ENCODE results near the gene CACNA1S. TPM values are rescaled to one million over a fixed set of nuclear protein-coding genes. Genes with fewer than 3 reads are reported as not detected.

CACNA1S gene
- total RNA-seq (2014; rRNA removed; shearing (Covaris generic)), result 0.03 and 0.08 TPM in 2 replicates

DNA sequence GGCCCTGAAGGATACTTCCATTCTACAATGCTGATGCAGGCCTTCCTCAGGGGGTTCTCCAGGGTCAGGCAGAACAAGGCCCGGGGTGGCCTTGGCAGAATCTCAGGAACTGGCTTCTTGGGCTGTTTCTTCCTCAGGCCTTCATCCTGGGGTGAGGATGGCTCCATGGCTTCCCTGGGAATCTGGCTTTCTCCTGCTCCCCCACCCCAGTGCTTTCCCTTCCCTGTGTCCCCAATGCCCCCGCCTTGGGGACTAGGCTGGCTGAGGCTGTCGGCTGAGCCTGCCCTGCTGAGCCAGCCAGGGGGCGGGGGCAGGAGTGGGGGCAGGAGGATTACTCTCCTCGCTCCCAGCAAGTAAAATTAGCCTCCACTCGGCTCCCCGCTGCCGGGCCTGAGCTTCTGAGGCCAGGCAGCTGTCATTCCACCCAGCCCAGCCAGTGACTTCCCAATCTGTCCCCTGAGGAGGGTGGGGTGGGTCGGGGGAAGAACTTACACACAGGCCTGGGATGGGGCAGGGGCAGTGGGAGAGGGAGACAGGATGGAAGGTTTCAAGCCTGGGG, at the start of gene CACNA1S:
Gene CACNA1S, minus strand, starts transcription at position 254 of the 559 bp plus-strand sequence. Its CDS starts 87 bp downstream, at position 167.

DNA sequence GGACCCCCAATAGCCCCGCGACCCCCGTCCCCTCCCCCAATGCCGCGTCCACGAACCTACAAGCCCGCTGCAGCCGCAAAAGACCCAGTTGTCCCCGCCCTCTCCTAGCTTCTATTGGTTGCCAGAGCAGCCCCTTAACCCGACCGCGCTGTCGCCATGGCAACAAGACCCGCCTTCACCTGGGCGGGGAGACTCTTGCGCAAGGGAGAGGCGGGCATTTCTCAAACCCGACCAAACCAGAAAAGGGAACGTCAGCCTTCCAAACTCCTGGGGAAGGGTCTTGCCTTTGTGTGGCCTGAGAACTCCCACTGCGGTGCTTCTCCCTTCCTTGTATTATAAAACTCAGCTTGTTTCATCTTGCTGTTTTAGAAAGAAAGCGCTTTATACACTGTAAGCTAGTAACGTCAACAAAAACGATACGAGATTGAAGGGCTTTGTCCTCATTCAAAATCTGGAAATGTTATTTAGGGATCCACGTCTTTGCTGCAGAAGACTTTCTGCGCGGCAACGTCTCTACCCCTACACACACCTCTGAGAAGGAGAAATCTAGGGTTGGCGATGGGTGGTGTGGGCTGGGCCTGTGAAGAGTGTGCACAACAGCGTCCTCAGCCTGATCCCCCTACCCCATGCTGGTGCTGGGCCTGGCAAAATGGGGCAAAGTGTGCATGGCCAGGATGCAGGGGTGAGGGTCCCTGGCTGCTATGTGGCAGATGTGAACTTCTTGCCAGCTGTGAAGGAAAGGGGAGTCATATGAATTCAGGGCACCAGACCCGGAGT, 42.4 kb upstream of the CACNA1S start, which contains the start of gene TMEM9:
Gene TMEM9, minus strand, starts transcription at position 86 of the 777 bp plus-strand sequence. CDS start 551 bp downstream, outside the sequence.

GRCh38 chr1:201126832-201127754, 14.9 kb upstream of the CACNA1S start, which contains the start of gene ASCL5:
Gene ASCL5 (minus strand): TSS chr1:201127184. CDS start chr1:201115372, 11,812 bp downstream.

GRCh38 chr1:201023517-201023902, 88.7 kb downstream of the CACNA1S start, which contains the start of gene KIF21B:
Gene KIF21B (minus strand): TSS chr1:201023714. CDS start chr1:201023383, 331 bp downstream.

Other genes with a start within 250 kb of the CACNA1S start
- not detected in 2 replicates for gene GPR25, start 239.4 kb downstream of the CACNA1S start, total RNA-seq (2014; rRNA removed; shearing (Covaris generic))
- 19.5 and 21.9 TPM in 2 replicates for gene INAVA, start 217.5 kb downstream of the CACNA1S start, total RNA-seq (2014; rRNA removed; shearing (Covaris generic))
- gene KIF21B, start 88.7 kb downstream of the CACNA1S start, total RNA-seq (2014; rRNA removed; shearing (Covaris generic)), result 19.9 and 20.8 TPM in 2 replicates
- not detected in 2 replicates for gene ASCL5, start 14.8 kb upstream of the CACNA1S start, total RNA-seq (2014; rRNA removed; shearing (Covaris generic))
- gene TMEM9, start 42.0 kb upstream of the CACNA1S start, total RNA-seq (2014; rRNA removed; shearing (Covaris generic)), result 106 and 111 TPM in 2 replicates
- 0.32 and 0.49 TPM in 2 replicates for gene IGFN1, start 78.4 kb upstream of the CACNA1S start, total RNA-seq (2014; rRNA removed; shearing (Covaris generic))
- not detected in 2 replicates for gene PKP1, start 171.1 kb upstream of the CACNA1S start, total RNA-seq (2014; rRNA removed; shearing (Covaris generic))

Measured in A375 (cell line).